Upper lobe of right lung (tissue), 1 donor: ENCODE measurements around the gene UBASH3B. TPM values are rescaled to one million over a fixed set of nuclear protein-coding genes. Genes with fewer than 3 reads are reported as not detected.

Experiments used
- ATAC-seq: fragments of 200-7000 bp; cut with Tn5 transposase; one replicate; pipeline ENCODE4 v1.9.1; 2020; ENCODE audit warnings: mild to moderate bottlenecking, moderate library complexity
- DNase-seq: peaks from one replicate; pipeline ENCODE4 v3.0.0-alpha.2; 2020
- H3K27ac ChIP-seq: fragments of 200-600 bp; one replicate; pipeline ENCODE4 v1.8.0; 2022
- H3K27me3 ChIP-seq: fragments of 200-600 bp; one replicate; pipeline ENCODE4 v1.8.0; 2022; ENCODE audit warnings: mild to moderate bottlenecking
- H3K36me3 ChIP-seq: fragments of 200-600 bp; one replicate; pipeline ENCODE4 v1.8.0; 2022
- H3K4me1 ChIP-seq: fragments of 200-600 bp; one replicate; pipeline ENCODE4 v1.8.0; 2022
- H3K4me3 ChIP-seq: fragments of 200-600 bp; one replicate; pipeline ENCODE4 v1.8.0; 2022; ENCODE audit warnings: mild to moderate bottlenecking
- H3K9me3 ChIP-seq: fragments of 200-600 bp; one replicate; pipeline ENCODE4 v1.8.0; 2022
- intact Hi-C: fragments of 100-400 bp; cut with DNase I; formaldehyde crosslinking; loops from one replicate; pipeline ENCODE4 v1.11.0; 2022
- total RNA-seq: library from RNA; stranded (reverse); fragmentation: NEBNext Ultra II Directional; extraction: Animal tissue kit (Norgen Biotek cat#: 25700); gene quantifications from one replicate; pipeline ENCODE4 v1.2.1, GENCODE V29; 2021
- TF ChIP-seq, protein P1 (sequence below): fragments of 200-600 bp; IDR thresholded peaks from one replicate; pipeline ENCODE4 v1.8.0; 2022; ENCODE audit warnings: antibody characterized with exemption
- donor health status: DM: no; HTN: yes; CAD: no; lungs with severe emphysema.

Gene UBASH3B
- total RNA-seq, 1 donor from 2014 or later = 42.2 TPM

DNA sequence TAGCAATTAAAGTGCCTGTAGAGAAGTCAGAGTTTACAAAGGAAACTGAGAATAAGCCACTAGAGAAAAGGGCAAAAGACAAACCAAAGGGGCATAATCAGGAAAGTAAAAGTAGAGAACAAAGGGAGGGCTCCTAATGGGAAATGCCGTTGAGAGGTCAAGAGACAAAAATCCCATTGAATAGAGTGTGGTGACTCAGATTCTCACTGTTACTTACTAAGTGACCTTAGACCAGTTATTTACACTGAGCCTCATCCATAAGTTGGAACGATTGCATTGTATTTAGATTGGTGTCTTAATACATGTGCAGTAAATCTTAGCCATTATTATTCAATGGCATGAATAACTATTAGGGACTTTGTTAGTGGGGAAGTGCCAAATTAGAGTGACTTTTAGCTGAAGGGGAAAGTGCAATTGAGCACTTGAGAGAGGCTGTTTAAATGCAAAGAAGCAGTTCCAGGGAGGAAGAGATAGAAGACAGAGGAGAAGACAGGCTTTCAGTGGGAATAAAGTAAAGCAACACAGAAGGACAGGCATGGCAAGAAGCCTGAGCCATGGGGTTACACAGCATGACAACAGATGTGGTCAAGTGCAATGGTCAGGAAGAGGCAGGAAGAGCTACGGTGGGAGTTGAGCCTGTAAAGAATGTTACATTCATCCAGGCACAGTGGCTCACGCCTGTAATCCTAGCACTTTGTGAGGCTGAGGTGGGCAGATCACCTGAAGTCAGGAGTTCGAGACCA is 82.6 kb downstream of the UBASH3B start:
- H3K4me1 ChIP-seq = peaks cover 35% of the 10 kb centered on the region
- H3K36me3 ChIP-seq = no peaks in the 10 kb centered on the region
- no peak for DNase-seq
- TF ChIP-seq, protein P1, sequence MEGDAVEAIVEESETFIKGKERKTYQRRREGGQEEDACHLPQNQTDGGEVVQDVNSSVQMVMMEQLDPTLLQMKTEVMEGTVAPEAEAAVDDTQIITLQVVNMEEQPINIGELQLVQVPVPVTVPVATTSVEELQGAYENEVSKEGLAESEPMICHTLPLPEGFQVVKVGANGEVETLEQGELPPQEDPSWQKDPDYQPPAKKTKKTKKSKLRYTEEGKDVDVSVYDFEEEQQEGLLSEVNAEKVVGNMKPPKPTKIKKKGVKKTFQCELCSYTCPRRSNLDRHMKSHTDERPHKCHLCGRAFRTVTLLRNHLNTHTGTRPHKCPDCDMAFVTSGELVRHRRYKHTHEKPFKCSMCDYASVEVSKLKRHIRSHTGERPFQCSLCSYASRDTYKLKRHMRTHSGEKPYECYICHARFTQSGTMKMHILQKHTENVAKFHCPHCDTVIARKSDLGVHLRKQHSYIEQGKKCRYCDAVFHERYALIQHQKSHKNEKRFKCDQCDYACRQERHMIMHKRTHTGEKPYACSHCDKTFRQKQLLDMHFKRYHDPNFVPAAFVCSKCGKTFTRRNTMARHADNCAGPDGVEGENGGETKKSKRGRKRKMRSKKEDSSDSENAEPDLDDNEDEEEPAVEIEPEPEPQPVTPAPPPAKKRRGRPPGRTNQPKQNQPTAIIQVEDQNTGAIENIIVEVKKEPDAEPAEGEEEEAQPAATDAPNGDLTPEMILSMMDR = no peak
- intact Hi-C loops = no loop called here
- no peaks in the 10 kb centered on the region for H3K9me3 ChIP-seq
- H3K27ac ChIP-seq = no peak overlapping the region
- ATAC-seq = no peak
- H3K4me3 ChIP-seq = no peak overlapping the region
- no peaks in the 10 kb centered on the region for H3K27me3 ChIP-seq

DNA sequence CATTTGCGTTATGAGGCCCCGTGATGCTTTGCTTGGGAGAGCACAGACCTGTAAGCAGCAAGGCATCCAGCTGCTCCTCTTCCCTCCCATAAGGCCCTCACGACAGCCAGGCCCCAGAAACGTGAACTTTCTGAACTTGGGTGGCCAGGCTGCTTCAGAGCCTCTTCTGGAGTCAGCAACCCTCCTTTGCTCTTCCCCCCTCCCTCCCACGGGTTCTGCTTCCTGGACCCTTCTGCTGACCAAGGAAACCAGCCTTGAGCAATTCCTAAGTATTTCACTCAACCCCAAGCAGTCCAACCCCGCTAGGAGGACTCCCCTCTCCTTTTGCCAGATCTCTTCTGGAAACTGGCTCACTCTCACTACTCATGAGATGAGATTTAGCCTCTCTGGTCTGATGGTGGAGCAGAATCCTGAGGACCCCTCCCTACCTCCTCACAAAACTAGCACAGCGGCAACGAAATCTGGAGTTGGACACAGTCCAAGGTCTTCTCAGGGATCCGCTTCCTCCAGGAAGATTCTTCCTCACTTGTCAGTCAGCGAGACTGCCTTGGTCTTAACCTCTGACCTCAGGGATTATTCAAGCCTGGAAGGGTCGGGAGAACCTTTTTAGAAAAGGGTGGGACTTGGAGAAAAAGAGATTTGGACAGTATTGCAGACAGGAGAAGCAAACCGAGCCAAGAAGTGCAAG is 86.2 kb downstream of the UBASH3B start:
- ATAC-seq (peak; percentile 74), DNase-seq (no peak)
- no peaks in the 10 kb centered on the region for H3K36me3 ChIP-seq
- H3K27ac ChIP-seq = peak overlapping the region; percentile 51
- H3K4me3 ChIP-seq = no peak overlapping the region
- H3K4me1 ChIP-seq = peaks cover 28% of the 10 kb centered on the region
- TF ChIP-seq, protein P1 = no peak
- intact Hi-C loops = no loop called here
- H3K27me3 ChIP-seq = no peaks in the 10 kb centered on the region
- no peaks in the 10 kb centered on the region for H3K9me3 ChIP-seq

DNA sequence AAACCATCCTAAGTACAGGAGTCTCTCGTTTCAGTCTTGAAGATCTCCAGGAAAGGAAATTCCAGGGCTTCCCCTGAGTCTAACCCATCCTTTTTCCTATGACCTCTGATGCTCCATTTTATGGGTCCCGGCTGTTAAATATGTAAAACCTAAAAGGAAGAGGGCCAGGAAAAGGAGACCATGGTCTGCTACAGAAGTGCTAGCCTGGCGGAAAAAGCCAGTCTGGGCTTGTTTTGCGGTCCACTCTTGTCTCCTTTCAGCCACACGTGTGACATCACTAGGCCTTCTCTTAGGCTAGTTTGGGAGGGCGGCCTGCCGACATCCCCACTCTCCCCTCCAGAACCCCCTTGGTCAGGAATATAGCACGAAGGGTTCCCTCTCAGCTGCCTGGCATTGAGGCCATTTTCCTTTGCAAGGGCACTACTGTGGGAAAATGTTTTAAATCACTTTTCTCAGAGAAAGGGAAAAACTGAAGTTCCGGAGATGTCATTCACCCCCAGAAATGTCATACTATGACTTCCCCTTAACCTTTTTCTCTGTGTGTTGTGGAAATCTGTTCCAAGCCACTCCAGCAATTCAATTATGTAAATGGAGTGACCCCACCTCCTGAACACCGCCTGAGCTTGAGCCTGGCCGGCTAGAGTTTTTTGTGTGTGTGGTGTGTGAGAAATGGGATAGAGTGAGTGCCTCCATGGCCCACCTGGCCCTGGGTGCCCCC is 86.9 kb downstream of the UBASH3B start:
- intact Hi-C loops = no loop called here
- no peak for DNase-seq
- Histone ChIP-seq H3K4me1 (peaks cover 34% of the 10 kb centered on the region), H3K27me3 (no peaks in the 10 kb centered on the region), H3K27ac (peak overlapping the region; percentile 66), H3K4me3 (no peak overlapping the region), H3K9me3 (no peaks in the 10 kb centered on the region), H3K36me3 (no peaks in the 10 kb centered on the region)
- TF ChIP-seq, protein P1 = no peak
- ATAC-seq = no peak

DNA sequence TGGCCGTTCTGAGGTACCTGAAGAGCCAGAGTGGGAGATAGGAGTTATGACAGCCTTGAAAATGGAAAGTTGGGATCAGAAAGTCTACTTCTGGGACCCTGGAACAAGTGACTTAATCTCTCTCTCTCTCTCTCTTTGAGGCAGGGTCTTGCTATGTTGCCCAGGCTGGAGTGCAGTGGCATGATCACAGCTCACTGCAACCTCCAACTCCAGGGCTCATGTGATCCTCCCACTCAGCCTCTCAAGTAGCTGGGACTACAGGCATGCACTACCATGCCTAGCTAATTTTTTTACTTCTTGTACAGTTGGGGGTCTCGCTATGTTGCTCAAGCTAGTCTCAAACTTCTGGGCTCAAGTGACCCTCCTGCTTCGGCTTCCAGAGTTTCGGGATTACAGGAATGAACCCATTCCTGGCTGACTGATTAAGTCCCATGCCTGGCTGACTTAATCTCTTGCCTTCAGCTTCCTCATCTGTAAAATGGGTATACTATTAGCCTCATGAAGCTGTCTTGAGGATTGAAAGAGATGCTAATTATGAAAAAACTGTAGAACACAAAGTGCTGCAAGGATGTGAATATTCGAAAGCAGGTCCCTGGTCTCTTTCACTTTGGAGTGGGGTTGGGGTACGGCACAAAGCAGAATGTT is 87.7 kb downstream of the UBASH3B start:
- no peaks in the 10 kb centered on the region for H3K27me3 ChIP-seq
- peak overlapping the region; percentile 66 for H3K27ac ChIP-seq
- DNase-seq = no peak
- TF ChIP-seq, protein P1 = no peak
- intact Hi-C loops = no loop called here
- no peak overlapping the region for H3K4me3 ChIP-seq
- H3K36me3 ChIP-seq = no peaks in the 10 kb centered on the region
- peaks cover 34% of the 10 kb centered on the region for H3K4me1 ChIP-seq
- H3K9me3 ChIP-seq = no peaks in the 10 kb centered on the region
- no peak for ATAC-seq

DNA sequence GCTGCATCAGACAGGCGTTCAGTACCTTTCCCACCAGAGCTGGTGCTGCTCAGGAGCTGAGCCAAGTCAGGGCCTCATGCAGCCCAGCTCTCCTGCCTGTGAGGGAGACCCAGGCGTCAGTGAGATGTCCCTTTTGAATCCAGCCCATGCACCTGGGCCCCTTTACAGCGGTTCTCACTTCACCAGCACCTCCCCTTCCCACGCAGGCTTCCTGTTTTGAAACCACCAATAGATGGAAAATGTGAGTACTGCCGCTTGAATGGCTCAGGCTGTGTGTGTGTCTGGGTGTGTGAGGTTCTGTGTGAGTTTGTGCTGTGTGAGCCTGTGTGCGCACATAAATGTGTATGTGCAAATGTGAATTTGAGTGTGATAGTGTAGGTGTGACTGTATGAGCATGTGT is 88.4 kb downstream of the UBASH3B start:
- TF ChIP-seq, protein P1 = no peak
- peaks cover 34% of the 10 kb centered on the region for H3K4me1 ChIP-seq
- ATAC-seq = peak; percentile 8

More for the DNA sequence above, 88.4 kb downstream of the UBASH3B start:
- peak overlapping the region; percentile 66 for H3K27ac ChIP-seq
- intact Hi-C loops = no loop called here
- no peaks in the 10 kb centered on the region for H3K9me3 ChIP-seq
- H3K36me3 ChIP-seq = no peaks in the 10 kb centered on the region
- no peaks in the 10 kb centered on the region for H3K27me3 ChIP-seq
- no peak for DNase-seq
- no peak overlapping the region for H3K4me3 ChIP-seq
